NCI-H748 (cell line): ENCODE data around the gene PAX8.

ENCODE experiments used
- DNase-seq: peaks from one replicate; lab custom pipeline; 2025; ENCODE audit not compliant: unreplicated experiment; lab: John Stamatoyannopoulos, UW

PAX8 gene

GRCh38 chr2:113209011-113209645 is 69.6 kb downstream of the PAX8 start:
- DNase-seq: no peak

GRCh38 chr2:113208396-113208795 is 70.3 kb downstream of the PAX8 start:
- no peak for DNase-seq

GRCh38 chr2:113207021-113207420 is 71.7 kb downstream of the PAX8 start:
- no peak for DNase-seq

- no peak for DNase-seq
Measured at GRCh38 chr2:113206251-113206650, 72.5 kb downstream of the PAX8 start.

GRCh38 chr2:113203901-113204519 is 74.7 kb downstream of the PAX8 start:
- DNase-seq: peak; percentile 72

GRCh38 chr2:113203217-113203530 is 75.5 kb downstream of the PAX8 start:
- no peak for DNase-seq

- DNase-seq: no peak
Measured at GRCh38 chr2:113202305-113203216, 76.2 kb downstream of the PAX8 start.

GRCh38 chr2:113201496-113202304 is 77.0 kb downstream of the PAX8 start:
- no peak for DNase-seq

GRCh38 chr2:113200736-113201490 is 77.8 kb downstream of the PAX8 start:
- no peak for DNase-seq

GRCh38 chr2:113200236-113200635 is 78.5 kb downstream of the PAX8 start:
- peak; percentile 6 for DNase-seq

GRCh38 chr2:113198790-113199612 is 79.7 kb downstream of the PAX8 start:
- peak; percentile 85 for DNase-seq

GRCh38 chr2:113198048-113198789 is 80.5 kb downstream of the PAX8 start:
- DNase-seq: no peak

- DNase-seq: no peak
Measured at GRCh38 chr2:113197347-113198047, 81.2 kb downstream of the PAX8 start.

GRCh38 chr2:113196839-113197238 is 81.9 kb downstream of the PAX8 start:
- no peak for DNase-seq

GRCh38 chr2:113195923-113196501 is 82.7 kb downstream of the PAX8 start:
- DNase-seq: no peak

- DNase-seq: no peak
Measured at GRCh38 chr2:113192459-113193100, 86.1 kb downstream of the PAX8 start.

- DNase-seq: no peak
Measured at GRCh38 chr2:113190871-113191270, 87.8 kb downstream of the PAX8 start.

- no peak for DNase-seq
Measured at GRCh38 chr2:113187771-113188170, 91.0 kb downstream of the PAX8 start.
